ENCODE measurements around the gene PROCA1. TPM values are rescaled to one million over a fixed set of nuclear protein-coding genes. Genes with fewer than 3 reads are reported as not detected.
"Not testable (repeated sequence)": the region's sequence is repeated elsewhere in the genome, so short reads cannot be mapped to it uniquely, and the experiment has no call there.

Gene PROCA1
- polyA plus RNA-seq, 3 donors from 2014 or later = 0.59 to 1.8 (median 0.60) TPM

DNA sequence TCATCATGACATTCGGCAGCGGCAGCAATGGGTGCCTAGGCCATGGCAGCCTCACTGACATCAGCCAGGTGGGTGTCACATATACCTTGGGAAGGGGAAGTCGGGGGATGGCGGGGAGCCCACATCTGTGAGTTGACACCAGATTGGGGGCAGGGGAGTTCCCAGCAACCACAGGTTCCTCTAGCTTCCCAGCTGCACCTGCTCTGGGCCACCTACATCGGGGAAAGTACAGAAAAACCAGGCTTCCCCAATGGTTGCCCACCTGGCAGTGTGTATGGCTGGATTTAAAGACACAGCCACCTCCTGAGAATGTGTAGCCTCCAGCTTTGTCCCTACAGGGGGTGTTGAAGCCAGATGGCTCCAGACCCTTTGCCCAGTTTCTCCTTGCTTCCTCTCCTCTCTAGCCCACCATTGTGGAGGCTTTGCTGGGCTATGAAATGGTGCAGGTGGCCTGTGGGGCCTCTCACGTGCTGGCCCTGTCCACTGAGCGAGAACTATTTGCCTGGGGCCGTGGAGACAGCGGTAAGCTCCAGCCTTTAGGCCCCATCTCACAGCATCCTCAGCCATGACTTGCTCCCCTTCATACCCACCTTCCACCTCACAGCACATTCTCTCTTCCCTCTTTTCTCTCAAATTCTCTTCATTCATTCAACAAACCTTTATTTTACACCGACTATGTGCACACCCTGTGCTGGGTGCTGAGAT, 27.1 kb upstream of the PROCA1 start:
- H3K4me1 Mint-ChIP-seq = peaks cover 0 to 4% of the 10 kb centered on the region in 2 donors
- H3K36me3 Mint-ChIP-seq = no peaks in the 10 kb centered on the region
- peaks cover 0 to 3% (median 2%) of the 10 kb centered on the region in 3 donors for H3K27me3 Mint-ChIP-seq (ENCODE audit: low read depth in 3 of 3)
- H3K27ac Mint-ChIP-seq = peak overlapping the region in 1 of 6 donors; percentile 71
- DNase-seq = no peak
- no peak overlapping the region for H3K4me3 Mint-ChIP-seq
- H3K9me3 Mint-ChIP-seq = no peaks in the 10 kb centered on the region

DNA sequence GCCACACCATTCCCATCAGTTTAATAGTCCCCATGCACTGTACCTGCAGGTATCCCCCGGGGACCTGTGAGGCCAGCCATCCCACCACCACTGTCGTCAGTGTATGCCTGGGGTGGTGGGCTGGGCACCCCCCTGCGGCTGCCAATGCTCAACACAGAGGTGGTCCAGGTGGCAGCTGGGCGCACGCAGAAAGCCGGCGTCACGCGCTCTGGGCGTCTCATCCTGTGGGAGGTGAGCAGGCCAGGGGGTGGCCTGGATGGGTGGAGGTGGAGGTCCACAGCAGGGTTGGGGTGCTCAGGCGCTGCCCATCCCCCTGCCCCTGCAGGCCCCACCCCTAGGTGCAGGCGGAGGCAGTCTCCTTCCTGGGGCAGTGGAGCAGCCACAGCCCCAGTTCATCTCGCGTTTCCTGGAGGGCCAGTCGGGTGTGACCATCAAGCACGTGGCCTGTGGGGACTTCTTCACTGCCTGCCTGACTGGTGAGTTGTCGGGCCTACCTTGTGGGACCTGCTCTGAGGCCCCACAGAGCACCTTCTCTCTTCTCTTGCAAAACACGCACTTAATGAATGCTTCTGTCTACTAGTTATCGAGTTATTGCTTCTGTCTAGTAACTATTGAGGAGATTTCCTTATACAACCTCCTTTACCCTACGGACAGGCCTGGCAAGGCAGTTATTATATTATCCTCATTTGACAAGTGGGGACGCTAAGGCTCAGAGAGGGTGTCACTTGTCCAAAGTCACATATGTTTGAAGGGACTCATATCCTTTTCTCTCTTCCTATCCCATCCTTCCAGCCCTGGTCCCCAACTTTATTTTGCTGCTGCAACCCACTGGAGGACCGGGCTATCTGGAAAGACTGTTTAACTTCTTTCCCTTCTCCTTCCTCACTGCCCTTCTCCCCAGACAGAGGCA, 26.3 kb upstream of the PROCA1 start:
- H3K4me3 Mint-ChIP-seq = no peak overlapping the region
- DNase-seq = no peak
- no peaks in the 10 kb centered on the region for H3K9me3 Mint-ChIP-seq
- no peaks in the 10 kb centered on the region for H3K36me3 Mint-ChIP-seq
- peaks cover 0 to under 1% (median under 1%) of the 10 kb centered on the region in 3 donors for H3K27me3 Mint-ChIP-seq (ENCODE audit: low read depth in 3 of 3)
- peaks cover 0 to 2% of the 10 kb centered on the region in 2 donors for H3K4me1 Mint-ChIP-seq
- H3K27ac Mint-ChIP-seq = peak overlapping the region in 1 of 6 donors; percentile 71

DNA sequence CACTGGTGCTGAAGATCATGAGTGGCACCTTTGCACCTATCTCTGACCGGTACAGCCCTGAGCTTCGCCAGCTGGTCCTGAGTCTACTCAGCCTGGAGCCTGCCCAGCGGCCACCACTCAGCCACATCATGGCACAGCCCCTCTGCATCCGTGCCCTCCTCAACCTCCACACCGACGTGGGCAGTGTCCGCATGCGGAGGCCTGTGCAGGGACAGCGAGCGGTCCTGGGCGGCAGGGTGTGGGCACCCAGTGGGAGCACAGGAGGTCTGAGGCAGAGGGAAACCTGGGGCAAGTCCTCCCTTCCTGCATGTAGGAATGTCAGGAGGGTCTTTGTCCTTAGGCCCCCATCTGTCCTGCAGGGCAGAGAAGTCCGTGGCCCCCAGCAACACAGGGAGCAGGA, 25.6 kb upstream of the PROCA1 start:
- no peak for DNase-seq
- Mint-ChIP-seq H3K27ac (no peak overlapping the region), H3K4me1 (no peaks in the 10 kb centered on the region), H3K36me3 (no peaks in the 10 kb centered on the region), H3K9me3 (no peaks in the 10 kb centered on the region), H3K27me3 (ENCODE audit: low read depth in 3 of 3) (no peaks in the 10 kb centered on the region), H3K4me3 (no peak overlapping the region)

DNA sequence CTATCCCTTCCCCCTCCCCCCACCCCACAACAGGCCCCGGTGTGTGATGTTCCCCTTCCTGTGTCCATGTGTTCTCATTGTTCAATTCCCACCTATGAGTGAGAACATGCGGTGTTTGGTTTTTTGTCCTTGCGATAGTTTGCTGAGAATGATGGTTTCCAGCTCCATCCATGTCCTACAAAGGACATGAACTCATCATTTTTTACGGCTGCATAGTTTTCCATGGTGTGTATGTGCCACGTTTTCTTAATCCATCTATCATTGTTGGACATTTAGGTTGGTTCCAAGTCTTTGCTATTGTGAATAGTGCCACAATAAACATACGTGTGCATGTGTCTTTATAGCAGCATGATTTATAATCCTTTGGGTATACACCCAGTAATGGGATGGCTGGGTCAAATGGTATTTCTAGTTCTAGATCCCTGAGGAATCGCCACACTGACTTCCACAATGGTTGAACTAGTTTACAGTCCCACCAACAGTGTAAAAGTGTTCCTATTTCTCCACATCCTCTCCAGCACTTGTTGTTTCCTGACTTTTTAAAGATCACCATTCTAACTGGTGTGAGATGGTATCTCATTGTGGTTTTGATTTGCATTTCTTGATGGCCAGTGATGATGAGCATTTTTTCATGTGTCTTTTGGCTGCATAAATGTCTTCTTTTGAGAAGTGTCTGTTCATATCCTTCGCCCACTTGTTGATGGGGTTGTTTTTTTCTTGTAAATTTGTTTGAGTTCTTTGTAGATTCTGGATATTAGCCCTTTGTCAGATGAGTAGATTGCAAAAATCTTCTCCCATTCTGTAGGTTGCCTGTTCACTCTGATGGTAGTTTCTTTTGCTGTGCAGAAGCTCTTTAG, 24.5 kb upstream of the PROCA1 start:
- not testable (repeated sequence) for H3K4me3 Mint-ChIP-seq; H3K36me3 Mint-ChIP-seq; H3K27ac Mint-ChIP-seq; H3K4me1 Mint-ChIP-seq; H3K9me3 Mint-ChIP-seq; DNase-seq; H3K27me3 Mint-ChIP-seq (ENCODE audit: low read depth in 3 of 3)

DNA sequence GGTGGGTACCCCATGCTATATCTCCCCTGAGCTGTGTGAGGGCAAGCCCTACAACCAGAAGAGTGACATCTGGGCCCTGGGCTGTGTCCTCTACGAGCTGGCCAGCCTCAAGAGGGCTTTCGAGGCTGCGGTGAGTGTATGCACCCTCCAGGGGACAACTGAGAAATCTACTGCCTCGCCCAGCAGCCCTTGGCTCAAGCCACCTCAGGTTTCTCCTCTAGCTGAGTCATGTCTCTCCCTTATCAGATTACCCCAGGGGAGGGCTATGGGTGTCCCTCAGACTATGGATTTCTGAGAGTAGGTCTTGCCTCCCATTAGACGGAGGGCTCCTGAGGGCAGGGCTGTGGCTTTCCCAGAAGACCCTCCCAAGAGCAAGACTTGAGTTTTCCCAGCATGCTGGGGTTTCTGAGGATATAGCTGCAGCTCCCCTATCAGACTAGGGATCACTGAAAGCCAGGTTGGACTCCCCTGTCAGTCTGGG, 23.6 kb upstream of the PROCA1 start:
- H3K27me3 Mint-ChIP-seq (ENCODE audit: low read depth in 3 of 3) = no peaks in the 10 kb centered on the region
- H3K36me3 Mint-ChIP-seq = no peaks in the 10 kb centered on the region
- H3K9me3 Mint-ChIP-seq = no peaks in the 10 kb centered on the region
- no peak overlapping the region for H3K4me3 Mint-ChIP-seq
- H3K27ac Mint-ChIP-seq = no peak overlapping the region
- H3K4me1 Mint-ChIP-seq = no peaks in the 10 kb centered on the region
- DNase-seq = no peak

DNA sequence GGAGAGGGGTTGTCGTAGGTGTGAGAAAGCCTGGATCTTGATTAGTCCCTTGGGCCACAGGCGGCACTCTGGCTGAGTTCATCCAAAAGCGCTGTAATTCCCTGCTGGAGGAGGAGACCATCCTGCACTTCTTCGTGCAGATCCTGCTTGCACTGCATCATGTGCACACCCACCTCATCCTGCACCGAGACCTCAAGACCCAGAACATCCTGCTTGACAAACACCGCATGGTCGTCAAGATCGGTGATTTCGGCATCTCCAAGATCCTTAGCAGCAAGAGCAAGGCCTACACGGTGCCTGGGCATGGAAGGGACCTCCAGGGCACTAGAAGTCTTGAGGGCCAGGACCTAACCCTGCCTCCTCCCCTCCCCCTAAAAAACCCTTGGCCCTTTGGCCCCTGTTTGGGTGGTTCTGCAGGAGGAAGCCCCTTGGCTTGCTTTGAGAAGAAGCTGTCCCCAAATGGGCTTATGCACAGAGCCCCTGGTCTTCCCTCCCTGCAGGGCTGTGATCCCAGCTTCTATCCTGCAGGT, 23.1 kb upstream of the PROCA1 start:
- Mint-ChIP-seq H3K4me3 (no peak overlapping the region), H3K9me3 (no peaks in the 10 kb centered on the region), H3K36me3 (no peaks in the 10 kb centered on the region), H3K27me3 (ENCODE audit: low read depth in 3 of 3) (peaks cover 0 to 2% (median 0%) of the 10 kb centered on the region in 3 donors), H3K27ac (no peak overlapping the region), H3K4me1 (no peaks in the 10 kb centered on the region)
- no peak for DNase-seq

DNA sequence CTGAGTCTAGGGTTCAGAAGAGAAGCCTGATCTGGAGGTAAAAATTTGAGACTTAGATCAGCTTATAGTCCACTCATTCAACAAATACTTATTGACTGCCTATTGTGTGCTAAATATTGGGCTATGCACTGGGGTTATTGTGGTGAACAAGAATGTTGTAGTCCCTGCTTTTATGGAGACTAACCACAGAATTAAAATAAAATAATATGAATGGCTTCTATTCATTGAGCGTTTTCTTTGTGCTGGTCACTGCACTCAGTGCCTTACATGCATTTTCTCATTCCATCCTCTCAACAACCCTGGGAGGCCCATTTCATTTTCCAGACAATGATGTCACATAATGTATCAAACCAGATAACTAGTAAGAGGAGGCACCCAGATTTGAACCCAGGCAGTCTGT, 21.7 kb upstream of the PROCA1 start:
- Mint-ChIP-seq H3K36me3 (no peaks in the 10 kb centered on the region), H3K4me1 (peaks cover 6 to 9% of the 10 kb centered on the region in 2 donors), H3K4me3 (no peak overlapping the region), H3K27ac (no peak overlapping the region), H3K9me3 (no peaks in the 10 kb centered on the region), H3K27me3 (ENCODE audit: low read depth in 3 of 3) (peaks cover 3 to 5% (median 4%) of the 10 kb centered on the region in 3 donors)
- DNase-seq = no peak

DNA sequence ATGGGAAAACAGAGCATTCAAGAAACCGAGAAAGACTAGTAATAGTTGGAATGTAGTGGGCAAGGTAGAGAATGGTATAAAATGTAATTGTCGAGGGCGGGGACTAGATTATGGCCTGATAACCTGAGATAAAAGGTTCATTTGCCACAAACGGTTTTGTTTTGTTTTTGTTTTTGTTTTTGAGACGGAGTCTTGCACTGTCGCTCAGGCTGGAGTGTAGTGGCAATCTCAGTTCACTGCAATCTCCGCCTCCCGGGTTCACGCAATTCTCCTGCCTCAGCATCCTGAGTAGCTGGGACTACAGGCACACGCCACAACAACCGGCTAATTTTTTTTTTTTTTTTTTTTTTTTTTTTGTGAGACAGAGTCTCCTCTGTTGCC, 18.3 kb upstream of the PROCA1 start:
- peaks cover 6 to 10% (median 7%) of the 10 kb centered on the region in 3 donors for H3K27me3 Mint-ChIP-seq (ENCODE audit: low read depth in 3 of 3)
- no peaks in the 10 kb centered on the region for H3K9me3 Mint-ChIP-seq
- peak overlapping the region in 1 of 6 donors; percentile 35 for H3K27ac Mint-ChIP-seq
- DNase-seq = no peak
- peak overlapping the region in 2 of 5 donors; percentile 7 to 47 for H3K4me3 Mint-ChIP-seq
- peaks cover 30 to 34% of the 10 kb centered on the region in 2 donors for H3K4me1 Mint-ChIP-seq
- peaks cover 0 to under 1% (median 0%) of the 10 kb centered on the region in 3 donors for H3K36me3 Mint-ChIP-seq

DNA sequence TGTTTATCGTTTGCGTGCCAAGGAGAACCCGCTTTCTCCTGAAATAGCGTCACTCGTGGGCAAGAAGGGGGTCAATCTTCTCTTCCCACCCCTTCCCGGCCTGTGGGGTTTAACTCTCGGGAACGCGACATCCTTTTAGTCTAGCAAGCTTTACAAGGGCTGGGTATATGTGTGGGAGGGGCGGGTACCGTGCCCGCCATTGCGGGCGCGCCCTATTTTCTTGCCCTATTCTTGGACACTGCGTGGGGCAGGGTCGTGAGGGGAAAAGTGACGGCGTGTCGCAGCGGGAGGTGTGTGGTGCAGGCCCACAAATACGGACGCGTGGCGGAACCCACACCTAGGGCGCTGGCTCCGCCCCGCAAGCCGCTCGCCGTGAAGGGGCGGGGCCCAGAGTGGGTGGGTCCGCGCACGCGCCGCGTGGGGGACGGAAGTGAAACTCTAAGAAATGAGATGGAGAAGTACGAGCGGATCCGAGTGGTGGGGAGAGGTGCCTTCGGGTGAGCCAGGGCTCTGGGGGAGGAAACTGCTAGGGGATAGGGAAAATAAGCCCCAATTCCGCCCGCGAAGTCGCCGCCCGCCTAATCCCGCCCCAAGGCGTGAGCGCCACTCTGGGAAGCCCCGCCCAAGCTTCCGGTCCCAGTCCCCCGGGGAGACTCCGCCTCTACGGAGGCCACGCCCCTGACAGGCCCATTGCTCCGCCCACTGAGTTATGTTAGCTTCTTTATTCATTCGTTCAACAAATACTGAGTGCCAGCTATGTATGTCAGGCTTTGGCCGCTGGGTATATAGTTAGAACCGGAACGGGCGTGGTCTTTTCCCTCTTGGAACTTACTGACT, 16.9 kb upstream of the PROCA1 start, which contains the start of gene NEK8:
Gene NEK8, plus strand, starts transcription at position 425 of the 837 bp plus-strand sequence. Its CDS starts 26 bp downstream, at position 451.
- Mint-ChIP-seq H3K27me3 (ENCODE audit: low read depth in 3 of 3) (peaks cover 7 to 10% (median 10%) of the 10 kb centered on the region in 3 donors), H3K9me3 (no peaks in the 10 kb centered on the region), H3K4me3 (peak within 1 kb of the TSS; percentile 93 to 98 (median 94)), H3K27ac (peak within 1 kb of the TSS; percentile 93 to 98 (median 97)), H3K4me1 (peaks cover 38 to 46% of the 10 kb centered on the region in 2 donors), H3K36me3 (peaks cover 4 to 14% (median 8%) of the 10 kb centered on the region in 3 donors)
- peak; percentile 96 to 97 (median 97) for DNase-seq

DNA sequence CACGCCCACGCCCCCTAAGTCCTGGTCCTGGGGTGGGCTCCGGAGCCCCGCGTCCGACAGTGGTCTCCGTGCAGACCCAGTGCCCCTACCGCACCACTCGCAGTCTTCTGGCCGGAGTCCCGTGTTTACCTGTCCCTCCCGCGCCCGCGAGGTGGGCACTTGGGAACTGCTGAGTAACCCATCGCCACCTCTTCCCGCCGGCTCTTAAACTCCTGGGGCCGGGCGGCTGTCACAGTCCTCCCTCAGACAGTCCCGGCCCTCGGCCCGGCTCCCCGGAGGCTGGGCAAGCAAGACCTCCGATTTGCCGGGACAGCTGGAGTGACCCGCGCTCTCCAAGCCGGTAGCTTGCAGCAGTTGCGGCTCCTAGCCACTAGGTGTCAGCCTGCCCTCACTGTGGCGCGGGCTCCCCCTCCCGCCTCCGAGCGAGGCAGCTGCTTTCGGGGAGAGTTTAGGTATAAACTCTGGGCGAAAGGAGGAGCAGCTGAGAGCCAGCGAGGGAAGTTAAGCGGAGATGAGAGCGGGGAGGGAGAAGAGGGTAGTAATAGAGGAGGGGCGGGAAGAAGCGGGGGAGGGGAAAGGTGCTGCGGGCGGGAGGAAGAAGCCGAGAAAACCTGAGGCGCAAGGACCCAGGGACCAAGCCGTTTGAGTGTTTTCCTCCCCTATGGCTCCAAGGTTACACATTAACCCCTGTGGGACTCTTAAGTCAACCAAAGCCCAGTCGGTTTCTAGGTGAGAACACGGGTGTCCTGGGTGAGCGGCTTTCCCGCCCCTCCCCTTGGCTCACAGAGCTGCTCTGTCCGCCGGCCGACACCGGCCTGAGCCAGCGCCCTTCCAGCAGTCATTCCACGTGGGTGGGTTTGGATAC, 15.2 kb upstream of the PROCA1 start:
- Mint-ChIP-seq H3K27me3 (ENCODE audit: low read depth in 3 of 3) (peaks cover 7 to 10% (median 10%) of the 10 kb centered on the region in 3 donors), H3K4me1 (peaks cover 40 to 51% of the 10 kb centered on the region in 2 donors), H3K36me3 (peaks cover 6 to 23% (median 10%) of the 10 kb centered on the region in 3 donors), H3K27ac (peak overlapping the region; percentile 66 to 98 (median 93)), H3K4me3 (peak overlapping the region; percentile 93 to 98 (median 94)), H3K9me3 (no peaks in the 10 kb centered on the region)
- peak; percentile 86 to 88 (median 88) for DNase-seq

DNA sequence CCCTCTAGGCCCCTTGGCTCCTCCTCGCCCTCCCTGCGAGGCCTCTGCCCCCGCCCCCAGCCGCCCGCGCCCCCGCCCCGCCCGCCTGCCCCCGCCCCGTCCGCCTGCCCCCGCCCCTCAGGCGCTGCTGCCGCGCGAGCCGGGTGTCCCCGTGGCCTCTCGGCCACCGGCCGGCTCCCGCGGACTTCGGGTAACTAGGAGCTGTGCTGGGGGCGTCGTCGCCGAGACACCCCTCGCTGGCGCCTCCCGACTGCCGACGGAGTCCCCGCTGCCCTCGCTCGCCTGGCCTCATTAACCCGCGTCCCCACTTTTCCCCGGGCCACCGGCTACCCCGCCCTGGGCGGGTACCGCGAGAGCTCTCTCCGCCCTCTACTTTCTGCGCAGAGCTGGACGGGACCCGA, 14.5 kb upstream of the PROCA1 start, which contains the start of gene TLCD1:
Gene TLCD1, minus strand, starts transcription at position 8 of the 401 bp plus-strand sequence. CDS start 136 bp downstream, outside the sequence.
- peak; percentile 50 to 69 (median 55) for DNase-seq
- H3K36me3 Mint-ChIP-seq = peaks cover 6 to 25% (median 10%) of the 10 kb centered on the region in 3 donors
- H3K9me3 Mint-ChIP-seq = no peaks in the 10 kb centered on the region
- peak within 1 kb of the TSS; percentile 93 to 98 (median 94) for H3K4me3 Mint-ChIP-seq
- peaks cover 45 to 56% of the 10 kb centered on the region in 2 donors for H3K4me1 Mint-ChIP-seq
- H3K27ac Mint-ChIP-seq = peak within 1 kb of the TSS; percentile 23 to 98 (median 78)
- H3K27me3 Mint-ChIP-seq (ENCODE audit: low read depth in 3 of 3) = peaks cover 7 to 15% (median 10%) of the 10 kb centered on the region in 3 donors
